SH-SY5Y (cell line): Measurements from ENCODE around the gene DPCD.

ENCODE experiments used
- GATA2 ChIP-seq: IDR thresholded peaks from 2 replicates; pipeline ENCODE4 v1.6.1; 2011; ENCODE audit warnings: mild to moderate bottlenecking, low read depth, low read length
- GATA3 ChIP-seq: IDR thresholded peaks from 2 replicates; pipeline ENCODE4 v1.6.1; 2011; ENCODE audit warnings: low read depth, mild to moderate bottlenecking, low read length, moderate library complexity

GRCh38 chr10:101639141-101639900 lies 51.2 kb downstream of the DPCD start:
- TF ChIP-seq GATA2 (no peak), GATA3 (no peak)
